ENCODE results near the gene NDUFS7. TPM values are rescaled to one million over a fixed set of nuclear protein-coding genes. Genes with fewer than 3 reads are reported as not detected.

The NDUFS7 gene
- polyA plus RNA-seq, 1 experiment: 59.6 TPM

DNA sequence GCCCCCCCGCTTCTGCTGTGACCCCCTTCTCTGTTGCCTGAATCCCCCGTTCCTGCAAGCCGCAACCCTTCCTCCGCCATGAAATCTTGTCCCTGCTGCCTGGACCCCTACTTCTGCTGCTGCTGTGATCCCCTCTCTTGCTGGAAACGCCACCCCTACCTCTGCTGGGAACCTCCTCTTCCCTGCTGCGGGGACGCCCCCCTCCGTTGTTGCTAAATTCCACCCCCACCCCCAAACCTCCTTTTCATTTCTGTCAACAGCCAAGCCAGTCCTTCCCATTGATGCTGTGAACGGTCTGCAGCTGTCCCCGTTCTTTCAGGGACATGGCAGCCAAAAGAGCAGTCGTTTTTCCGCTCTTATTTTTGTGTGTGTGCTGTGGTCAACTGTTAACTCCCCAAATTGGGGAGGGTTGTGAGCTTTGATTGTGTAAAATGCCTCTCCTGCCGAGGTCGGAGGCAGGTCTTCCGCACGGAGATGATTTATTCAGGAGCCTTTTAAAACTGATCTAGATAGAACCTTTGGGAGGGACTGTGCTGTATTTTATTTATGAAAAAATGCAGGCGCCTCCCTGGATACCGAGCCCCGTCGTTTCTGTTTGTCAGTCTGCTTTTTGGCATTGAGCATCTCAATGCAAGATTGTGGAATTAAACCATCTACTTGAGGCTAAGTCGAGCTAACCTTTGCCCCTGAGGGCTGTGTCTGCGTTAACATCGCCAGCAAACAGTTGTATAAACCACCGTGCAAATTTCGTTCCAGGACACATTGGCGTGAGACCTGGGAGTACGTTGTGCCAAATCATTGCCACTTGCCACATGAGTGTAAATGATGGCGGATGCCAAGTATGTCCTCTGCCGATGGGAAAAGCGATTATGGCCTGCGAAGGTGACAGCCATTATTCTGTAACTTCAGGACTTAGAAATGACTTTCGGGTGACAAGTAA, 27.9 kb upstream of the NDUFS7 start:
- Histone ChIP-seq H3K27me3 (ENCODE audit: control insufficient read depth, insufficient read depth, low read length) (no peaks in the 10 kb centered on the region), H3K36me3 (ENCODE audit: control insufficient read depth, insufficient read depth, low read length) (peaks cover 12% of the 10 kb centered on the region), H3K4me3 (ENCODE audit: low read depth, low read length) (peak overlapping the region; percentile 74)
- ChIA-PET CTCF (interaction anchor here (0.8 to 1.8 kb wide), 2 partner anchors 11 to 76 kb away, joined by 3 to 4 read pairs; no protein-coding TSS in a partner anchor), POLR2A (interaction anchor here (0.6 kb wide), 1 partner anchor 43 kb away, joined by 25 read pairs; no protein-coding TSS in a partner anchor)
- TF ChIP-seq CTCF (IDR thresholded peaks at IDR 0.05; ENCODE audit: insufficient read depth, low read depth, low read length): no peak
- no peak for DNase-seq (ENCODE audit: low read depth)

GRCh38 chr19:1356508-1356865, 27.2 kb upstream of the NDUFS7 start:
- ChIA-PET CTCF (interaction anchor here (0.8 to 1.8 kb wide), 2 partner anchors 11 to 77 kb away, joined by 3 to 4 read pairs; no protein-coding TSS in a partner anchor), POLR2A (no interaction called here)
- TF ChIP-seq CTCF (IDR thresholded peaks at IDR 0.05; ENCODE audit: insufficient read depth, low read depth, low read length): no peak
- Histone ChIP-seq H3K27me3 (ENCODE audit: control insufficient read depth, insufficient read depth, low read length) (no peaks in the 10 kb centered on the region), H3K36me3 (ENCODE audit: control insufficient read depth, insufficient read depth, low read length) (peaks cover 12% of the 10 kb centered on the region), H3K4me3 (ENCODE audit: low read depth, low read length) (peak overlapping the region; percentile 74)
- no peak for DNase-seq (ENCODE audit: low read depth)

DNA sequence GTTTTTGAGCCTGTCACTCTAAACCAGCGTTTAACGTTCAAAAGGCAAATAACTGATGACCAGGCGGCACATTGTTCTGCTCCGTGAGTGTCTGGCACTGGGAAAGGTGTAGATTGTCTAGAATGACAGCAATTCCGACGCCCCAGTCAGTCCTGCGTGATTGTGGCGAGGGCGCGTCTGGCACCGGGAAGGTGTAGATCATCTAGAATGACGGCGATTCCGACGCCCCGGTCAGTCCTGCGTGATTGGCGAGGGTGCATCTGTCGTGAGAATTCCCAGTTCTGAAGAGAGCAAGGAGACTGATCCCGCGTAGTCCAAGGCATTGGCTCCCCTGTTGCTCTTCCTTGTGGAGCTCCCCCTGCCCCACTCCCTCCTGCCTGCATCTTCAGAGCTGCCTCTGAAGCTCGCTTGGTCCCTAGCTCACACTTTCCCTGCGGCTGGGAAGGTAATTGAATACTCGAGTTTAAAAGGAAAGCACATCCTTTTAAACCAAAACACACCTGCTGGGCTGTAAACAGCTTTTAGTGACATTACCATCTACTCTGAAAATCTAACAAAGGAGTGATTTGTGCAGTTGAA, 26.1 kb upstream of the NDUFS7 start:
- no peak for TF ChIP-seq CTCF (IDR thresholded peaks at IDR 0.05; ENCODE audit: insufficient read depth, low read depth, low read length)
- ChIA-PET CTCF (interaction anchor here (0.8 to 1.8 kb wide), 2 partner anchors 10 to 41 kb away, joined by 3 to 4 read pairs; no protein-coding TSS in a partner anchor), POLR2A (no interaction called here)
- H3K27me3 ChIP-seq (ENCODE audit: control insufficient read depth, insufficient read depth, low read length): no peaks in the 10 kb centered on the region
- H3K36me3 ChIP-seq (ENCODE audit: control insufficient read depth, insufficient read depth, low read length): peaks cover 15% of the 10 kb centered on the region
- DNase-seq (ENCODE audit: low read depth): no peak
- H3K4me3 ChIP-seq (ENCODE audit: low read depth, low read length): no peak overlapping the region

DNA sequence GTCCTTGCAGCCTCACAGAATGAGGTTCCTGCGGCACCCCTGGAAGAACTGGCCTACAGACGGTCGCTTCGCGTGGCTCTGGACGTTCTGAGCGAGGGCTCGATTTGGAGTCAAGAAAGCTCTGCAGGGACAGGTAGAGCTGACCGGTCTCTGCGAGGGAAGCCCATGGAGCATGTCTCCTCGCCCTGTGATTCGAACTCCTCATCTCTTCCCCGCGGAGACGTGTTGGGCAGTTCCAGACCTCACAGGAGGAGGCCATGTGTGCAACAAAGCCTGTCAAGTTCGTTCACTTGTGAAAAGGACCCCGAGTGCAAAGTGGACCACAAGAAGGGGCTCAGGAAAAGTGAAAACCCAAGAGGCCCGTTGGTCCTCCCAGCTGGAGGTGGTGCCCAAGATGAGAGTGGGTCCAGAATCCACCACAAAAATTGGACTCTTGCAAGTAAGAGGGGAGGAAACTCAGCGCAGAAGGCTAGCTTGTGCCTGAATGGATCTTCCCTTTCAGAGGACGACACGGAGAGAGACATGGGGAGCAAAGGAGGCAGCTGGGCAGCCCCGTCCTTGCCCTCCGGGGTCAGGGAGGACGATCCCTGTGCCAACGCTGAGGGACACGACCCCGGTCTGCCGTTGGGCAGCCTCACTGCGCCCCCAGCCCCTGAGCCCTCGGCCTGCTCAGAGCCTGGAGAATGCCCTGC, 23.4 kb upstream of the NDUFS7 start:
- POLR2A ChIA-PET: interaction anchor here (0.9 kb wide), 1 partner anchor 91 kb away, joined by 7 read pairs; the partner anchor contains the start of gene CIRBP
- CTCF ChIA-PET: interaction anchor here (0.5 to 1.7 kb wide), 5 partner anchors 13 to 94 kb away, joined by 3 to 10 read pairs (median 4); no protein-coding TSS in a partner anchor
- H3K36me3 ChIP-seq (ENCODE audit: control insufficient read depth, insufficient read depth, low read length): peaks cover 26% of the 10 kb centered on the region

More for the DNA sequence above, 23.4 kb upstream of the NDUFS7 start:
- no peak for TF ChIP-seq CTCF (IDR thresholded peaks at IDR 0.05; ENCODE audit: insufficient read depth, low read depth, low read length)
- DNase-seq (ENCODE audit: low read depth): no peak
- no peaks in the 10 kb centered on the region for H3K27me3 ChIP-seq (ENCODE audit: control insufficient read depth, insufficient read depth, low read length)
- H3K4me3 ChIP-seq (ENCODE audit: low read depth, low read length): no peak overlapping the region
